Endothelial cell of umbilical vein (primary cell): Measurements from ENCODE around the gene ANXA2. TPM values are rescaled to one million over a fixed set of nuclear protein-coding genes. Genes with fewer than 3 reads are reported as not detected.

ENCODE experiments used
- BruUV-seq: library from RNA; stranded (reverse); fragments of 400-500 nt; replicated peaks from 2 replicates; lab custom pipeline; 2021; lab: Mats Ljungman, UMichigan
- CTCF ChIA-PET: fragments of 300-600, 350-600 bp; sonication (Branson Sonifier 250); formaldehyde crosslinking; loops from one replicate; lab custom pipeline; 2021; ENCODE audit warnings: antibody characterized with exemption, inconsistent platforms; lab: Charles Lee
- POLR2A ChIA-PET: fragments of 300-600, 350-600 bp; sonication (Branson Sonifier 250); formaldehyde crosslinking; loops from one replicate; lab custom pipeline; 2021; ENCODE audit warnings: antibody characterized with exemption, inconsistent platforms; lab: Charles Lee
- DNase-seq: peaks from one replicate; pipeline ENCODE4 v3.0.0-alpha.2; 2011; ENCODE audit warnings: low read depth, low spot score
- FAIRE-seq: peaks from 2 replicates; lab custom pipeline; 2011; peaks lifted over from hg19 to GRCh38; lab: Jason Lieb, UNC
- H2AFZ ChIP-seq: 2 replicates; pipeline ENCODE4 v1.6.0; 2012; ENCODE audit warnings: low read depth, low read length, control low read depth, inconsistent platforms
- H3K27ac ChIP-seq: 2 replicates; pipeline ENCODE4 v1.5.1; 2011; ENCODE audit warnings: low read depth, mild to moderate bottlenecking, control low read depth, low read length, moderate library complexity; ENCODE audit not compliant: insufficient read depth
- H3K27me3 ChIP-seq, 2 experiments: 2 replicates each; pipeline versions ENCODE4 v1.6.0 to v1.6.1; 2011; ENCODE audit warnings: low read length in 2 of 2, mixed read lengths in 1 of 2; ENCODE audit not compliant: control insufficient read depth in 2 of 2, insufficient read depth in 2 of 2
- H3K36me3 ChIP-seq, 2 experiments: 2 replicates in 1 of 2; 3 replicates in 1 of 2; pipeline ENCODE4 v1.5.1; 2011; ENCODE audit warnings: low read length in 2 of 2, mild to moderate bottlenecking in 1 of 2, moderate library complexity in 1 of 2; ENCODE audit not compliant: control insufficient read depth in 2 of 2, insufficient read depth in 2 of 2; ENCODE audit errors: extremely low read depth in 1 of 2
- H3K4me1 ChIP-seq: 3 replicates; pipeline ENCODE4 v1.5.1; 2011; ENCODE audit warnings: mild to moderate bottlenecking, low read length; ENCODE audit not compliant: control insufficient read depth, insufficient read depth; ENCODE audit errors: extremely low read depth
- H3K4me2 ChIP-seq: 2 replicates; pipeline ENCODE4 v1.6.1; 2011; ENCODE audit warnings: low read length, control low read depth, mixed read lengths; ENCODE audit not compliant: insufficient read depth
- H3K4me3 ChIP-seq, 3 experiments: fragments of 200-600 bp in 1 of 3; sonication (generic), shearing (Covaris generic) in 1 of 3; replicated peaks in 1 of 3; 2 replicates each; pipeline ENCODE4 v1.5.1; 2011 to 2016; ENCODE audit warnings: control low read depth in 3 of 3, low read length in 3 of 3, mild to moderate bottlenecking in 2 of 3, inconsistent platforms in 1 of 3, low read depth in 1 of 3, moderate library complexity in 1 of 3; ENCODE audit not compliant: insufficient read depth in 1 of 3
- H3K79me2 ChIP-seq: 2 replicates; pipeline ENCODE4 v1.6.0; 2012; ENCODE audit warnings: low read length, inconsistent platforms; ENCODE audit not compliant: control insufficient read depth, insufficient read depth
- H3K9ac ChIP-seq: replicated peaks from 2 replicates; pipeline ENCODE3; 2011; ENCODE audit warnings: low read length, control low read depth; ENCODE audit not compliant: insufficient read depth; ENCODE audit errors: extremely low read depth
- H3K9me1 ChIP-seq: replicated peaks from 3 replicates; pipeline ENCODE4 v1.6.0; 2011; ENCODE audit warnings: mild to moderate bottlenecking, low read length; ENCODE audit not compliant: control insufficient read depth, insufficient read depth; ENCODE audit errors: extremely low read depth
- H3K9me3 ChIP-seq: replicated peaks from 2 replicates; pipeline ENCODE4 v1.5.1; 2012; ENCODE audit warnings: low read length, inconsistent platforms; ENCODE audit not compliant: control insufficient read depth, insufficient read depth
- H4K20me1 ChIP-seq: replicated peaks from 2 replicates; pipeline ENCODE3; 2011; ENCODE audit warnings: mild to moderate bottlenecking, low read length; ENCODE audit not compliant: control insufficient read depth, insufficient read depth; ENCODE audit errors: extremely low read depth
- CTCF ChIP-seq, 2 donors: IDR thresholded peaks; 1 replicate in 1 of 2; 2 replicates in 1 of 2; pipeline ENCODE4 v1.5.1; 2011; ENCODE audit warnings: low read length in 2 of 2, mild to moderate bottlenecking in 2 of 2, moderate library complexity in 2 of 2, control low read depth in 1 of 2, inconsistent platforms in 1 of 2, low read depth in 1 of 2; ENCODE audit not compliant: insufficient read depth in 1 of 2; ENCODE audit errors: extremely low read depth in 1 of 2
- EZH2 ChIP-seq: IDR thresholded peaks from 2 replicates; pipeline ENCODE4 v1.6.1; 2012; ENCODE audit warnings: borderline replicate concordance, low read depth, mild to moderate bottlenecking, moderate library complexity, low read length, inconsistent platforms; ENCODE audit not compliant: severe bottlenecking
- FOS ChIP-seq: IDR thresholded peaks from 2 replicates; pipeline ENCODE4 v1.6.1; 2011; ENCODE audit warnings: mild to moderate bottlenecking, low read length, moderate library complexity, borderline replicate concordance; ENCODE audit not compliant: insufficient read depth
- GATA2 ChIP-seq: IDR thresholded peaks from 2 replicates; pipeline ENCODE4 v1.7.0; 2011; ENCODE audit warnings: low read depth, mild to moderate bottlenecking, moderate library complexity, mixed read lengths, low read length; ENCODE audit not compliant: insufficient read length, insufficient read depth
- JUN ChIP-seq: IDR thresholded peaks from 2 replicates; pipeline ENCODE4 v1.6.1; 2011; ENCODE audit warnings: borderline replicate concordance, low read depth; ENCODE audit not compliant: insufficient read length, insufficient read depth
- MAX ChIP-seq: IDR thresholded peaks from 2 replicates; pipeline ENCODE4 v1.6.1; 2011; ENCODE audit not compliant: insufficient read depth, insufficient read length
- MYC ChIP-seq: IDR thresholded peaks from one replicate; pipeline ENCODE4 v1.6.1; 2011; ENCODE audit warnings: mild to moderate bottlenecking, low read depth, low read length
- POLR2A ChIP-seq: IDR thresholded peaks from 2 replicates; pipeline ENCODE4 v1.6.1; 2012; ENCODE audit warnings: low read depth, mild to moderate bottlenecking, control low read depth, low read length
- POLR2AphosphoS5 ChIP-seq: IDR thresholded peaks from 2 replicates; pipeline ENCODE4 v1.6.1; 2012; ENCODE audit warnings: low read depth, mild to moderate bottlenecking, control low read depth, low read length, moderate library complexity; ENCODE audit not compliant: insufficient read depth
- dilution Hi-C: fragments of 300-500 bp; cut with MboI; formaldehyde crosslinking; loops from one replicate; pipeline ENCODE4 v1.15.0; 2019; ENCODE audit warnings: low sequenced_read_pairs; ENCODE audit not compliant: extremely low pct_ligation_motif_present
- intact Hi-C: fragments of 100-400 bp; cut with micrococcal nuclease; formaldehyde crosslinking; loops from one replicate; pipeline ENCODE4 v1.10.0; 2022
- polyA plus RNA-seq, 4 experiments: library from polyadenylated mRNA; depleted of rRNA in 3 of 4; stranded (reverse) in 3 of 4; unstranded in 1 of 4; fragments of >200 nt; gene quantifications; 2 replicates each; pipeline versions ENCODE4 v1.2.1 to v1.2.3, GENCODE V29; 2011 to 2012; ENCODE audit warnings: missing spikeins in 1 of 4
- total RNA-seq: library from RNA; stranded (reverse); gene quantifications from 2 replicates; pipeline ENCODE4 v1.2.3, GENCODE V29; 2021

The ANXA2 gene
- total and polyA plus RNA-seq, 2 donors (not counting 3 experiments of a cell fraction or from before 2014, with no cell fraction given): 2,725 to 3,299 TPM

- no peak for TF ChIP-seq MAX
- TF ChIP-seq EZH2: no peak
- TF ChIP-seq JUN: no peak
- TF ChIP-seq POLR2A: no peak
- no peak for TF ChIP-seq MYC
- TF ChIP-seq GATA2: no peak
- TF ChIP-seq CTCF (IDR thresholded peaks at IDR 0.05; ENCODE audit: extremely low read depth in 1 of 2, insufficient read depth in 1 of 2, low read depth in 1 of 2, low read length in 2 of 2): no peak
- TF ChIP-seq POLR2AphosphoS5: no peak
- no peak for TF ChIP-seq FOS
- Histone ChIP-seq H3K4me2 (no peak overlapping the region), H3K4me3 (no peak overlapping the region), H3K27ac (no peak overlapping the region), H3K4me1 (no peaks in the 10 kb centered on the region), H3K36me3 (no peaks in the 10 kb centered on the region), H3K9ac (no peak overlapping the region), H3K9me1 (no peaks in the 10 kb centered on the region), H3K79me2 (no peaks in the 10 kb centered on the region), H4K20me1 (no peaks in the 10 kb centered on the region), H3K9me3 (no peaks in the 10 kb centered on the region), H3K27me3 (peaks cover 30 to 40% of the 10 kb centered on the region in 2 experiments), H2AFZ (no peak overlapping the region)
- DNase-seq: no peak
- CTCF ChIA-PET: interaction anchor here (1.2 to 11.1 kb wide), 4 partner anchors 200 to 629 kb away, joined by 3 to 188 read pairs (median 8); no protein-coding TSS in a partner anchor
- BruUV-seq: no TSS peak
- POLR2A ChIA-PET: no interaction called here
- dilution Hi-C loops: no loop called here
- FAIRE-seq: no peak
- intact Hi-C loops: loop anchor here (10.0 kb wide), 2 partner anchors 196 to 326 kb away; no protein-coding TSS in a partner anchor
Observed at GRCh38 chr15:60320365-60320764, 77.4 kb downstream of the ANXA2 start.
